ENCODE data around the gene SESN3.

Gene SESN3

GRCh38 chr11:95155385-95155784 lies 75.6 kb downstream of the SESN3 start:
- Histone ChIP-seq H3K79me2 (ENCODE audit: control insufficient read depth, insufficient read depth, low read length, poor library complexity) (peaks cover 7% of the 10 kb centered on the region), H2BK12ac (ENCODE audit: low read length) (no peak overlapping the region), H3K79me1 (ENCODE audit: low read length) (peaks cover 12% of the 10 kb centered on the region), H2AK5ac (ENCODE audit: low read length) (no peak overlapping the region), H3K27ac (ENCODE audit: low read depth, low read length) (no peak overlapping the region), H4K91ac (ENCODE audit: low read depth, low read length) (no peak overlapping the region), H3K4me3 (ENCODE audit: low read depth, low read length) (no peak overlapping the region), H3K23ac (ENCODE audit: low read length) (no peak overlapping the region), H3K36me3 (ENCODE audit: control insufficient read depth in 1 of 2, insufficient read depth in 2 of 2, low read length in 2 of 2) (no peaks in the 10 kb centered on the region), H4K8ac (ENCODE audit: low read depth, low read length) (no peak overlapping the region), H3K18ac (ENCODE audit: low read length) (no peak overlapping the region), H3K14ac (ENCODE audit: low read length) (no peak overlapping the region), H2AFZ (ENCODE audit: insufficient read depth, low read length, poor library complexity) (no peak overlapping the region), H2BK120ac (ENCODE audit: insufficient read depth, low read length, poor library complexity) (no peak overlapping the region), H4K12ac (ENCODE audit: low read depth, low read length) (no peak overlapping the region), H3K9me3 (ENCODE audit: insufficient read depth, low read depth, low read length) (no peaks in the 10 kb centered on the region), H3K9ac (ENCODE audit: low read length) (no peak overlapping the region), H3K27me3 (ENCODE audit: insufficient read depth, low read length) (no peaks in the 10 kb centered on the region), H3K4me1 (ENCODE audit: control insufficient read depth in 1 of 2, insufficient read depth in 2 of 2, low read length in 2 of 2) (peaks cover under 1 to 5% of the 10 kb centered on the region in 2 experiments), H2BK5ac (ENCODE audit: low read depth, low read length, poor library complexity) (no peak overlapping the region), H3K4ac (ENCODE audit: low read depth, low read length) (no peak overlapping the region), H3K4me2 (ENCODE audit: low read length) (no peak overlapping the region)
- DNase-seq = no peak
- no CpG with 5 or more reads among the region's 4 CpGs for WGBS (ENCODE audit: extremely low coverage, insufficient coverage, insufficient read length)

- peak; percentile 27 to 71 for DNase-seq
- Histone ChIP-seq H3K18ac (ENCODE audit: low read length) (no peak overlapping the region), H3K27ac (ENCODE audit: low read depth, low read length) (no peak overlapping the region), H3K9ac (ENCODE audit: low read length) (no peak overlapping the region), H4K12ac (ENCODE audit: low read depth, low read length) (no peak overlapping the region), H4K8ac (ENCODE audit: low read depth, low read length) (no peak overlapping the region), H3K4me2 (ENCODE audit: low read length) (no peak overlapping the region), H3K4me3 (ENCODE audit: low read depth, low read length) (no peak overlapping the region), H3K14ac (ENCODE audit: low read length) (no peak overlapping the region), H3K79me1 (ENCODE audit: low read length) (peaks cover 21% of the 10 kb centered on the region), H2AFZ (ENCODE audit: insufficient read depth, low read length, poor library complexity) (no peak overlapping the region), H3K4ac (ENCODE audit: low read depth, low read length) (no peak overlapping the region), H2BK5ac (ENCODE audit: low read depth, low read length, poor library complexity) (no peak overlapping the region), H3K36me3 (ENCODE audit: control insufficient read depth in 1 of 2, insufficient read depth in 2 of 2, low read length in 2 of 2) (no peaks in the 10 kb centered on the region), H3K27me3 (ENCODE audit: insufficient read depth, low read length) (no peaks in the 10 kb centered on the region), H3K23ac (ENCODE audit: low read length) (no peak overlapping the region), H3K4me1 (ENCODE audit: control insufficient read depth in 1 of 2, insufficient read depth in 2 of 2, low read length in 2 of 2) (peaks cover 8 to 13% of the 10 kb centered on the region in 2 experiments), H2AK5ac (ENCODE audit: low read length) (no peak overlapping the region), H2BK12ac (ENCODE audit: low read length) (no peak overlapping the region), H3K9me3 (ENCODE audit: insufficient read depth, low read depth, low read length) (no peaks in the 10 kb centered on the region), H4K91ac (ENCODE audit: low read depth, low read length) (no peak overlapping the region), H2BK120ac (ENCODE audit: insufficient read depth, low read length, poor library complexity) (no peak overlapping the region), H3K79me2 (ENCODE audit: control insufficient read depth, insufficient read depth, low read length, poor library complexity) (peaks cover 10% of the 10 kb centered on the region)
Observed at GRCh38 chr11:95154514-95154913, 76.5 kb downstream of the SESN3 start.

- no peak overlapping the region for H3K18ac ChIP-seq (ENCODE audit: low read length)
- no peak overlapping the region for H3K27ac ChIP-seq (ENCODE audit: low read depth, low read length)
- H4K8ac ChIP-seq (ENCODE audit: low read depth, low read length) = no peak overlapping the region
- peaks cover 10% of the 10 kb centered on the region for H3K79me2 ChIP-seq (ENCODE audit: control insufficient read depth, insufficient read depth, low read length, poor library complexity)
- no peaks in the 10 kb centered on the region for H3K9me3 ChIP-seq (ENCODE audit: insufficient read depth, low read depth, low read length)
- no peak overlapping the region for H3K9ac ChIP-seq (ENCODE audit: low read length)
- H3K23ac ChIP-seq (ENCODE audit: low read length) = no peak overlapping the region
- no peak overlapping the region for H2BK12ac ChIP-seq (ENCODE audit: low read length)
- H2AFZ ChIP-seq (ENCODE audit: insufficient read depth, low read length, poor library complexity) = no peak overlapping the region
- no peak overlapping the region for H2BK120ac ChIP-seq (ENCODE audit: insufficient read depth, low read length, poor library complexity)
- no peak overlapping the region for H2BK5ac ChIP-seq (ENCODE audit: low read depth, low read length, poor library complexity)
- no peak overlapping the region for H3K4ac ChIP-seq (ENCODE audit: low read depth, low read length)
- H3K14ac ChIP-seq (ENCODE audit: low read length) = no peak overlapping the region
- H3K4me1 ChIP-seq (ENCODE audit: control insufficient read depth in 1 of 2, insufficient read depth in 2 of 2, low read length in 2 of 2) = peaks cover 13 to 17% of the 10 kb centered on the region in 2 experiments
- H3K79me1 ChIP-seq (ENCODE audit: low read length) = peaks cover 25% of the 10 kb centered on the region
- no peak overlapping the region for H3K4me3 ChIP-seq (ENCODE audit: low read depth, low read length)
- no peak overlapping the region for H2AK5ac ChIP-seq (ENCODE audit: low read length)
- no peak overlapping the region for H3K4me2 ChIP-seq (ENCODE audit: low read length)
- no CpG with 5 or more reads among the region's 1 CpG for WGBS (ENCODE audit: extremely low coverage, insufficient coverage, insufficient read length)
- H3K27me3 ChIP-seq (ENCODE audit: insufficient read depth, low read length) = no peaks in the 10 kb centered on the region
- no peak overlapping the region for H4K12ac ChIP-seq (ENCODE audit: low read depth, low read length)
- no peak for DNase-seq
- no peaks in the 10 kb centered on the region for H3K36me3 ChIP-seq (ENCODE audit: control insufficient read depth in 1 of 2, insufficient read depth in 2 of 2, low read length in 2 of 2)
- no peak overlapping the region for H4K91ac ChIP-seq (ENCODE audit: low read depth, low read length)
Observed at GRCh38 chr11:95153857-95154246, 77.2 kb downstream of the SESN3 start.

GRCh38 chr11:95152876-95153856 lies 77.8 kb downstream of the SESN3 start:
- Histone ChIP-seq H3K36me3 (ENCODE audit: control insufficient read depth in 1 of 2, insufficient read depth in 2 of 2, low read length in 2 of 2) (no peaks in the 10 kb centered on the region), H3K9me3 (ENCODE audit: insufficient read depth, low read depth, low read length) (no peaks in the 10 kb centered on the region), H4K8ac (ENCODE audit: low read depth, low read length) (no peak overlapping the region), H4K12ac (ENCODE audit: low read depth, low read length) (no peak overlapping the region), H2BK5ac (ENCODE audit: low read depth, low read length, poor library complexity) (no peak overlapping the region), H3K14ac (ENCODE audit: low read length) (no peak overlapping the region), H3K23ac (ENCODE audit: low read length) (no peak overlapping the region), H2BK120ac (ENCODE audit: insufficient read depth, low read length, poor library complexity) (no peak overlapping the region), H3K79me2 (ENCODE audit: control insufficient read depth, insufficient read depth, low read length, poor library complexity) (peaks cover 10% of the 10 kb centered on the region), H2AK5ac (ENCODE audit: low read length) (no peak overlapping the region), H3K4me2 (ENCODE audit: low read length) (no peak overlapping the region), H3K4me1 (ENCODE audit: control insufficient read depth in 1 of 2, insufficient read depth in 2 of 2, low read length in 2 of 2) (peaks cover 16 to 20% of the 10 kb centered on the region in 2 experiments), H2BK12ac (ENCODE audit: low read length) (no peak overlapping the region), H3K27me3 (ENCODE audit: insufficient read depth, low read length) (no peaks in the 10 kb centered on the region), H3K4ac (ENCODE audit: low read depth, low read length) (no peak overlapping the region), H3K4me3 (ENCODE audit: low read depth, low read length) (no peak overlapping the region), H2AFZ (ENCODE audit: insufficient read depth, low read length, poor library complexity) (no peak overlapping the region), H3K79me1 (ENCODE audit: low read length) (peaks cover 27% of the 10 kb centered on the region), H4K91ac (ENCODE audit: low read depth, low read length) (no peak overlapping the region), H3K9ac (ENCODE audit: low read length) (no peak overlapping the region), H3K27ac (ENCODE audit: low read depth, low read length) (no peak overlapping the region), H3K18ac (ENCODE audit: low read length) (no peak overlapping the region)
- no peak for DNase-seq
- WGBS (ENCODE audit: extremely low coverage, insufficient coverage, insufficient read length) = no CpG with 5 or more reads among the region's 10 CpGs
